Endothelial cell of umbilical vein (primary cell): ENCODE measurements around the gene SAMD1. TPM values are rescaled to one million over a fixed set of nuclear protein-coding genes. Genes with fewer than 3 reads are reported as not detected.

ENCODE experiments used
- BruUV-seq: library from RNA; stranded (reverse); fragments of 400-500 nt; replicated peaks from 2 replicates; lab custom pipeline; 2021; lab: Mats Ljungman, UMichigan
- CTCF ChIA-PET: fragments of 300-600, 350-600 bp; sonication (Branson Sonifier 250); formaldehyde crosslinking; loops from one replicate; lab custom pipeline; 2021; ENCODE audit warnings: antibody characterized with exemption, inconsistent platforms; lab: Charles Lee
- POLR2A ChIA-PET: fragments of 300-600, 350-600 bp; sonication (Branson Sonifier 250); formaldehyde crosslinking; loops from one replicate; lab custom pipeline; 2021; ENCODE audit warnings: antibody characterized with exemption, inconsistent platforms; lab: Charles Lee
- DNase-seq: peaks from one replicate; pipeline ENCODE4 v3.0.0-alpha.2; 2011; ENCODE audit warnings: low read depth, low spot score
- FAIRE-seq: peaks from 2 replicates; lab custom pipeline; 2011; peaks lifted over from hg19 to GRCh38; lab: Jason Lieb, UNC
- H2AFZ ChIP-seq: 2 replicates; pipeline ENCODE4 v1.6.0; 2012; ENCODE audit warnings: low read depth, low read length, control low read depth, inconsistent platforms
- H3K27ac ChIP-seq: 2 replicates; pipeline ENCODE4 v1.5.1; 2011; ENCODE audit warnings: low read depth, mild to moderate bottlenecking, control low read depth, low read length, moderate library complexity; ENCODE audit not compliant: insufficient read depth
- H3K27me3 ChIP-seq, 2 experiments: 2 replicates each; pipeline versions ENCODE4 v1.6.0 to v1.6.1; 2011; ENCODE audit warnings: low read length in 2 of 2, mixed read lengths in 1 of 2; ENCODE audit not compliant: control insufficient read depth in 2 of 2, insufficient read depth in 2 of 2
- H3K36me3 ChIP-seq, 2 experiments: 2 replicates in 1 of 2; 3 replicates in 1 of 2; pipeline ENCODE4 v1.5.1; 2011; ENCODE audit warnings: low read length in 2 of 2, mild to moderate bottlenecking in 1 of 2, moderate library complexity in 1 of 2; ENCODE audit not compliant: control insufficient read depth in 2 of 2, insufficient read depth in 2 of 2; ENCODE audit errors: extremely low read depth in 1 of 2
- H3K4me1 ChIP-seq: 3 replicates; pipeline ENCODE4 v1.5.1; 2011; ENCODE audit warnings: mild to moderate bottlenecking, low read length; ENCODE audit not compliant: control insufficient read depth, insufficient read depth; ENCODE audit errors: extremely low read depth
- H3K4me2 ChIP-seq: 2 replicates; pipeline ENCODE4 v1.6.1; 2011; ENCODE audit warnings: low read length, control low read depth, mixed read lengths; ENCODE audit not compliant: insufficient read depth
- H3K4me3 ChIP-seq, 3 experiments: fragments of 200-600 bp in 1 of 3; sonication (generic), shearing (Covaris generic) in 1 of 3; replicated peaks in 1 of 3; 2 replicates each; pipeline ENCODE4 v1.5.1; 2011 to 2016; ENCODE audit warnings: control low read depth in 3 of 3, low read length in 3 of 3, mild to moderate bottlenecking in 2 of 3, inconsistent platforms in 1 of 3, low read depth in 1 of 3, moderate library complexity in 1 of 3; ENCODE audit not compliant: insufficient read depth in 1 of 3
- H3K79me2 ChIP-seq: 2 replicates; pipeline ENCODE4 v1.6.0; 2012; ENCODE audit warnings: low read length, inconsistent platforms; ENCODE audit not compliant: control insufficient read depth, insufficient read depth
- H3K9ac ChIP-seq: replicated peaks from 2 replicates; pipeline ENCODE3; 2011; ENCODE audit warnings: low read length, control low read depth; ENCODE audit not compliant: insufficient read depth; ENCODE audit errors: extremely low read depth
- H3K9me1 ChIP-seq: replicated peaks from 3 replicates; pipeline ENCODE4 v1.6.0; 2011; ENCODE audit warnings: mild to moderate bottlenecking, low read length; ENCODE audit not compliant: control insufficient read depth, insufficient read depth; ENCODE audit errors: extremely low read depth
- H3K9me3 ChIP-seq: replicated peaks from 2 replicates; pipeline ENCODE4 v1.5.1; 2012; ENCODE audit warnings: low read length, inconsistent platforms; ENCODE audit not compliant: control insufficient read depth, insufficient read depth
- H4K20me1 ChIP-seq: replicated peaks from 2 replicates; pipeline ENCODE3; 2011; ENCODE audit warnings: mild to moderate bottlenecking, low read length; ENCODE audit not compliant: control insufficient read depth, insufficient read depth; ENCODE audit errors: extremely low read depth
- EZH2 ChIP-seq: IDR thresholded peaks from 2 replicates; pipeline ENCODE4 v1.6.1; 2012; ENCODE audit warnings: borderline replicate concordance, low read depth, mild to moderate bottlenecking, moderate library complexity, low read length, inconsistent platforms; ENCODE audit not compliant: severe bottlenecking
- FOS ChIP-seq: IDR thresholded peaks from 2 replicates; pipeline ENCODE4 v1.6.1; 2011; ENCODE audit warnings: mild to moderate bottlenecking, low read length, moderate library complexity, borderline replicate concordance; ENCODE audit not compliant: insufficient read depth
- GATA2 ChIP-seq: IDR thresholded peaks from 2 replicates; pipeline ENCODE4 v1.7.0; 2011; ENCODE audit warnings: low read depth, mild to moderate bottlenecking, moderate library complexity, mixed read lengths, low read length; ENCODE audit not compliant: insufficient read length, insufficient read depth
- JUN ChIP-seq: IDR thresholded peaks from 2 replicates; pipeline ENCODE4 v1.6.1; 2011; ENCODE audit warnings: borderline replicate concordance, low read depth; ENCODE audit not compliant: insufficient read length, insufficient read depth
- MAX ChIP-seq: IDR thresholded peaks from 2 replicates; pipeline ENCODE4 v1.6.1; 2011; ENCODE audit not compliant: insufficient read depth, insufficient read length
- MYC ChIP-seq: IDR thresholded peaks from one replicate; pipeline ENCODE4 v1.6.1; 2011; ENCODE audit warnings: mild to moderate bottlenecking, low read depth, low read length
- POLR2A ChIP-seq: IDR thresholded peaks from 2 replicates; pipeline ENCODE4 v1.6.1; 2012; ENCODE audit warnings: low read depth, mild to moderate bottlenecking, control low read depth, low read length
- POLR2AphosphoS5 ChIP-seq: IDR thresholded peaks from 2 replicates; pipeline ENCODE4 v1.6.1; 2012; ENCODE audit warnings: low read depth, mild to moderate bottlenecking, control low read depth, low read length, moderate library complexity; ENCODE audit not compliant: insufficient read depth
- dilution Hi-C: fragments of 300-500 bp; cut with MboI; formaldehyde crosslinking; loops from one replicate; pipeline ENCODE4 v1.15.0; 2019; ENCODE audit warnings: low sequenced_read_pairs; ENCODE audit not compliant: extremely low pct_ligation_motif_present
- intact Hi-C: fragments of 100-400 bp; cut with micrococcal nuclease; formaldehyde crosslinking; loops from one replicate; pipeline ENCODE4 v1.10.0; 2022
- polyA plus RNA-seq, 4 experiments: library from polyadenylated mRNA; depleted of rRNA in 3 of 4; stranded (reverse) in 3 of 4; unstranded in 1 of 4; fragments of >200 nt; gene quantifications; 2 replicates each; pipeline versions ENCODE4 v1.2.1 to v1.2.3, GENCODE V29; 2011 to 2012; ENCODE audit warnings: missing spikeins in 1 of 4
- total RNA-seq: library from RNA; stranded (reverse); gene quantifications from 2 replicates; pipeline ENCODE4 v1.2.3, GENCODE V29; 2021
- TF ChIP-seq, protein P1 (sequence below), 2 donors: IDR thresholded peaks; 1 replicate in 1 of 2; 2 replicates in 1 of 2; pipeline ENCODE4 v1.5.1; 2011; ENCODE audit warnings: low read length in 2 of 2, mild to moderate bottlenecking in 2 of 2, moderate library complexity in 2 of 2, control low read depth in 1 of 2, inconsistent platforms in 1 of 2, low read depth in 1 of 2; ENCODE audit not compliant: insufficient read depth in 1 of 2; ENCODE audit errors: extremely low read depth in 1 of 2

The SAMD1 gene
- total and polyA plus RNA-seq, 2 donors (not counting 3 experiments of a cell fraction or from before 2014, with no cell fraction given), result 14.1 to 35.9 TPM

- CTCF ChIA-PET, result no interaction called here
- intact Hi-C loops, result no loop called here
Observed at GRCh38 chr19:14120497-14120780, 29.9 kb upstream of the SAMD1 start.

More at GRCh38 chr19:14120497-14120780, 29.9 kb upstream of the SAMD1 start:
- Histone ChIP-seq H3K4me2 (no peak overlapping the region), H3K4me1 (peaks cover 16% of the 10 kb centered on the region), H3K36me3 (no peaks in the 10 kb centered on the region), H3K79me2 (peaks cover 16% of the 10 kb centered on the region), H3K9me1 (no peaks in the 10 kb centered on the region), H3K27ac (no peak overlapping the region), H3K4me3 (no peak overlapping the region), H2AFZ (no peak overlapping the region), H4K20me1 (no peaks in the 10 kb centered on the region), H3K27me3 (no peaks in the 10 kb centered on the region), H3K9ac (no peak overlapping the region), H3K9me3 (no peaks in the 10 kb centered on the region)
- TF ChIP-seq, protein P1, sequence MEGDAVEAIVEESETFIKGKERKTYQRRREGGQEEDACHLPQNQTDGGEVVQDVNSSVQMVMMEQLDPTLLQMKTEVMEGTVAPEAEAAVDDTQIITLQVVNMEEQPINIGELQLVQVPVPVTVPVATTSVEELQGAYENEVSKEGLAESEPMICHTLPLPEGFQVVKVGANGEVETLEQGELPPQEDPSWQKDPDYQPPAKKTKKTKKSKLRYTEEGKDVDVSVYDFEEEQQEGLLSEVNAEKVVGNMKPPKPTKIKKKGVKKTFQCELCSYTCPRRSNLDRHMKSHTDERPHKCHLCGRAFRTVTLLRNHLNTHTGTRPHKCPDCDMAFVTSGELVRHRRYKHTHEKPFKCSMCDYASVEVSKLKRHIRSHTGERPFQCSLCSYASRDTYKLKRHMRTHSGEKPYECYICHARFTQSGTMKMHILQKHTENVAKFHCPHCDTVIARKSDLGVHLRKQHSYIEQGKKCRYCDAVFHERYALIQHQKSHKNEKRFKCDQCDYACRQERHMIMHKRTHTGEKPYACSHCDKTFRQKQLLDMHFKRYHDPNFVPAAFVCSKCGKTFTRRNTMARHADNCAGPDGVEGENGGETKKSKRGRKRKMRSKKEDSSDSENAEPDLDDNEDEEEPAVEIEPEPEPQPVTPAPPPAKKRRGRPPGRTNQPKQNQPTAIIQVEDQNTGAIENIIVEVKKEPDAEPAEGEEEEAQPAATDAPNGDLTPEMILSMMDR (IDR thresholded peaks at IDR 0.05; ENCODE audit: extremely low read depth in 1 of 2, insufficient read depth in 1 of 2, low read depth in 1 of 2, low read length in 2 of 2), result no peak
- TF ChIP-seq POLR2AphosphoS5 (no peak), EZH2 (no peak), MYC (no peak), GATA2 (no peak), MAX (no peak), FOS (no peak), POLR2A (no peak), JUN (no peak)
- dilution Hi-C loops, result no loop called here
- POLR2A ChIA-PET, result no interaction called here
- no peak for DNase-seq
- no TSS peak for BruUV-seq
- FAIRE-seq, result no peak
